Chondrocyte (in vitro differentiated cells): ENCODE data around the gene DSCAML1. TPM values are rescaled to one million over a fixed set of nuclear protein-coding genes. Genes with fewer than 3 reads are reported as not detected.

Experiments
- DNase-seq: peaks from one replicate; pipeline ENCODE4 v3.0.0; 2021; ENCODE audit warnings: mixed read lengths, low spot score
- H3K27ac Mint-ChIP-seq: one replicate; pipeline ENCODE4 v1.8.0; 2021; ENCODE audit warnings: mild to moderate bottlenecking, moderate library complexity, mixed read lengths; ENCODE audit not compliant: unreplicated experiment
- H3K27me3 Mint-ChIP-seq: 2 replicates; pipeline ENCODE4 v1.8.0; 2021; ENCODE audit warnings: low read depth, mixed read lengths
- H3K36me3 Mint-ChIP-seq: 2 replicates; pipeline ENCODE4 v1.8.0; 2021; ENCODE audit warnings: low read depth, mixed read lengths
- H3K4me1 Mint-ChIP-seq: 2 replicates; pipeline ENCODE4 v1.8.0; 2021; ENCODE audit warnings: low read depth, mild to moderate bottlenecking, mixed read lengths
- H3K4me3 Mint-ChIP-seq: one replicate; pipeline ENCODE4 v1.8.0; 2021; ENCODE audit warnings: mild to moderate bottlenecking, moderate library complexity, mixed read lengths; ENCODE audit not compliant: unreplicated experiment
- H3K9me3 Mint-ChIP-seq: 2 replicates; pipeline ENCODE4 v1.8.0; 2021; ENCODE audit warnings: low read depth, mixed read lengths
- total RNA-seq: library from RNA; stranded (reverse); gene quantifications from 3 replicates; pipeline ENCODE4 v1.2.1, GENCODE V29; 2021
- TF ChIP-seq, protein P1 (sequence below): fragments of 200-600 bp; sonication (generic); IDR thresholded peaks from 2 replicates; pipeline ENCODE4 v1.5.0; 2021; ENCODE audit warnings: antibody characterized with exemption, mild to moderate bottlenecking, moderate library complexity

Gene DSCAML1
- total RNA-seq, 1 donor from 2014 or later: not detected

DNA sequence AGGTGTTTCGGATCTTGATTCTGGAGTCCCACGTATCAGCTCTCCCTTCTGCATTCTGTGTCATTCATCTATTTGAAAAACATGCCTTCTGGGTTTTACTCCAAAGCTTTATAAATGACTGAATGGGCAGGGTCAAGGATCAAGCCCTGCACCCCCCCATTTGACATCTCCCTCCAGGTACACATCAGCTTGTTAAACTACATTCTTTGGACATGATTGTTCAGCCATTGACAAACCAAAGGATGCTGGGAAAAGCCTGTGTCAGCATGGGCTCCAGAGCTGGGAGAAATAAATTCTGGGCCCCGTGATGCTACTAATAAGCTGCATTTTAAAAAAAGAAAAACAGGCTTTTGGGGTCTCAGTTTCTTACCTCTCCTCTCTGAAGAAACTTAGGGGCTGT is 103.7 kb downstream of the DSCAML1 start:
- Mint-ChIP-seq H3K27me3 (peaks cover 10% of the 10 kb centered on the region), H3K27ac (no peak overlapping the region), H3K36me3 (no peaks in the 10 kb centered on the region), H3K9me3 (no peaks in the 10 kb centered on the region), H3K4me3 (no peak overlapping the region), H3K4me1 (no peaks in the 10 kb centered on the region)
- no peak for DNase-seq
- TF ChIP-seq, protein P1, sequence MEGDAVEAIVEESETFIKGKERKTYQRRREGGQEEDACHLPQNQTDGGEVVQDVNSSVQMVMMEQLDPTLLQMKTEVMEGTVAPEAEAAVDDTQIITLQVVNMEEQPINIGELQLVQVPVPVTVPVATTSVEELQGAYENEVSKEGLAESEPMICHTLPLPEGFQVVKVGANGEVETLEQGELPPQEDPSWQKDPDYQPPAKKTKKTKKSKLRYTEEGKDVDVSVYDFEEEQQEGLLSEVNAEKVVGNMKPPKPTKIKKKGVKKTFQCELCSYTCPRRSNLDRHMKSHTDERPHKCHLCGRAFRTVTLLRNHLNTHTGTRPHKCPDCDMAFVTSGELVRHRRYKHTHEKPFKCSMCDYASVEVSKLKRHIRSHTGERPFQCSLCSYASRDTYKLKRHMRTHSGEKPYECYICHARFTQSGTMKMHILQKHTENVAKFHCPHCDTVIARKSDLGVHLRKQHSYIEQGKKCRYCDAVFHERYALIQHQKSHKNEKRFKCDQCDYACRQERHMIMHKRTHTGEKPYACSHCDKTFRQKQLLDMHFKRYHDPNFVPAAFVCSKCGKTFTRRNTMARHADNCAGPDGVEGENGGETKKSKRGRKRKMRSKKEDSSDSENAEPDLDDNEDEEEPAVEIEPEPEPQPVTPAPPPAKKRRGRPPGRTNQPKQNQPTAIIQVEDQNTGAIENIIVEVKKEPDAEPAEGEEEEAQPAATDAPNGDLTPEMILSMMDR: no peak

DNA sequence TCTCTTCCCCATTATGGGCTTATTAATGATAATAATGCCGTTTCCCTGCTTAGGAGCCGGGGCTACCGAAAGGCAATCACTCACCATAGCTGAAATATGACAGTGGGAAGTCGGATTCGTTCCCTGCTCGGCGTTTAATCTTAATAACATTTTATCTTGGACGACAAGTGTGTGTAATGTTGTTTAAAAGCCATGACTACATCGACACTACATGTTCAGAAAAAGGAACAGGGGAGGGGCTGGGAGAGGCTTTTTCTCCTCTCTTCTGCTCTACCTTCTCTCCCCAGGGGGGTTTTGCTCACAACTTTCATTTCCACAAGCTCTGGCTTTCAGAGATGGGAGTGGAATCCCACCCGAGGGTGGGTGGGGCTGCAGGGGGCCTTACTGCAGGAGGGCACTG is 105.5 kb downstream of the DSCAML1 start:
- no peak overlapping the region for H3K4me3 Mint-ChIP-seq
- TF ChIP-seq, protein P1: no peak
- H3K27ac Mint-ChIP-seq: no peak overlapping the region
- peaks cover 18% of the 10 kb centered on the region for H3K27me3 Mint-ChIP-seq
- no peak for DNase-seq
- H3K4me1 Mint-ChIP-seq: no peaks in the 10 kb centered on the region
- H3K9me3 Mint-ChIP-seq: no peaks in the 10 kb centered on the region
- no peaks in the 10 kb centered on the region for H3K36me3 Mint-ChIP-seq

DNA sequence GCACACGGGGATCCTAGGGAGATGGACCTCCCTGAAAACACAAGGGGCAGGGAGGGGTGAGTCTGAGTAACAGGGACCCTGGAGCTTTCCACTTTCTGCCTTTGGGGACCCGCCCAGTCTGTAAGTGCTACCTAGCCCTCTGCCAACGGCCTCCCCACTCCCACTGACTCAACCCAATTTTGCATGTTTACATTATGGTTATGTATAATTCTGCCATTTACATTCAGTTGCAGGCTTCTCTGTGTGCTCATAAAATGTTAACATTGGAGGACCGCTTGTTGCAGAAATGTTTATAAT is 105.8 kb downstream of the DSCAML1 start:
- no peak overlapping the region for H3K4me3 Mint-ChIP-seq
- H3K4me1 Mint-ChIP-seq: no peaks in the 10 kb centered on the region
- TF ChIP-seq, protein P1: no peak
- H3K27me3 Mint-ChIP-seq: peaks cover 18% of the 10 kb centered on the region
- H3K27ac Mint-ChIP-seq: no peak overlapping the region
- H3K9me3 Mint-ChIP-seq: no peaks in the 10 kb centered on the region
- no peaks in the 10 kb centered on the region for H3K36me3 Mint-ChIP-seq
- no peak for DNase-seq

DNA sequence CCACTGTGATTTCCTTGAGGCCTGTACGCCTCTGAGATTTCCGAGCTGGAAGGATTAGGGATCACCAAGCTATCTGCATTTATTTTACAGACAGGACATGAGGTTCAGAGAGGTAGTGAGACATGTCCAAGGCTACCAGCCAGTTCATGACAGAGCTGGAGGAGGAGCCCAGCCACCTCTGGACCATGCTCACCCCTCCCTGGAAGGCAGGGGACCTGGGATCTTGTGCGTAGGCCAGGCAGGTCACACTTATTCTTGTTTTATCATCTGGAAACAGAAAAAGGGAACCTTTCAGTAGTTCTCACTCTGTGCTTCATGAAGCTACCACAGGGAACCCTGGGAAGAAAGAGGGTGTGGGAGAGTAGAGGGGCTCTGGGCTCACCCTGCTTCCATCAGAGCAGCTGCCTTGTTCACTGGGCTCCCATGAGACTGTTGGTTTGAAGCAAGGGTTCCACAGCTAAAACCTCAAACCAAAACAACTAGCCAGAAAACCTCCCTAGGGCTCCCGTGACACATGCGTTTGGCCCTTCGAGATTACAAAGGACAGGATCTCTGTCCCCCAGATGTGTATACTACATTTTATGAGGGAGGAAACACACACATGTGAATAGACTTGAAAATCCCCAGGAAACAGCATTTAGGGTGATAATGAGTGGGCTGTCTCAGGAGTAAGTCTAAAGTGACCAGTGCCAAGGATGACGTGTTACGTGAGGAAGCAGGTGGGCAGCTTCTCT is 106.4 kb downstream of the DSCAML1 start:
- H3K4me3 Mint-ChIP-seq: no peak overlapping the region
- no peaks in the 10 kb centered on the region for H3K36me3 Mint-ChIP-seq
- DNase-seq: no peak
- peaks cover 18% of the 10 kb centered on the region for H3K27me3 Mint-ChIP-seq
- H3K9me3 Mint-ChIP-seq: no peaks in the 10 kb centered on the region
- no peaks in the 10 kb centered on the region for H3K4me1 Mint-ChIP-seq
- TF ChIP-seq, protein P1: no peak
- H3K27ac Mint-ChIP-seq: no peak overlapping the region

DNA sequence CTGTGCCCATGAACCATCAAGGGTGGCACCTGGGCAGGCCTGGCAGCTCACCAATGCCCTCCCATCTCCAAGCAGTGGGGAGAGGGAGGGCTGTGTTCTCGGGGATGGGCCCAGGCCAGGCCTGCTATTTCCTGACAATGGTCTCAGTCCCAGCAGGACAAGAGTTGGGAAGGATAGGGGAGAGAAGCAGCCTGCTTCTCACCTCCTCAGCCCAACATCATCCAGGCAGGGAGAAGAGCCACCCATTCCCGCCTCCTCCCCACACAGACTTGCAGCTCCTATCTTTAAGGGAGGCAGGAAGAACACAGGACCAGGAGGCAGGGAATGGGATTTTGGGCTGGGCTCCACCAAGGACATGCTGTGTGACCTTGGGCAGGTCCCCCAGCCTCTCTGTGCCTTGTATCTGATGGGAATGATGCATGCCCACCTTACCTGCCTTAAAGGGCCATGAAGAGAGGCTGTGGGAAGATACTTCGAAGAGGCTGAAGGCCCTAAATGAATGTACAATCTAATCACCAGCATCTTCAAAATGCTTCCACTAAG is 108.7 kb downstream of the DSCAML1 start:
- H3K4me1 Mint-ChIP-seq: no peaks in the 10 kb centered on the region
- no peak overlapping the region for H3K27ac Mint-ChIP-seq
- TF ChIP-seq, protein P1: no peak
- peaks cover 22% of the 10 kb centered on the region for H3K27me3 Mint-ChIP-seq
- DNase-seq: no peak
- no peaks in the 10 kb centered on the region for H3K36me3 Mint-ChIP-seq
- H3K4me3 Mint-ChIP-seq: no peak overlapping the region
- H3K9me3 Mint-ChIP-seq: no peaks in the 10 kb centered on the region
